ENCODE results near the gene GK2.

- TF ChIP-seq CTCF (IDR thresholded peaks at IDR 0.05) (no peak), POLR2A (IDR thresholded peaks at IDR 0.05) (no peak), EP300 (IDR thresholded peaks at IDR 0.05) (no peak)
Measured at GRCh38 chr4:79454656-79455055, 46.6 kb upstream of the GK2 start.
